ENCODE data around the gene ASB18. TPM values are rescaled to one million over a fixed set of nuclear protein-coding genes. Genes with fewer than 3 reads are reported as not detected.

ASB18 gene
- total and polyA plus RNA-seq, 10 donors = not detected

DNA sequence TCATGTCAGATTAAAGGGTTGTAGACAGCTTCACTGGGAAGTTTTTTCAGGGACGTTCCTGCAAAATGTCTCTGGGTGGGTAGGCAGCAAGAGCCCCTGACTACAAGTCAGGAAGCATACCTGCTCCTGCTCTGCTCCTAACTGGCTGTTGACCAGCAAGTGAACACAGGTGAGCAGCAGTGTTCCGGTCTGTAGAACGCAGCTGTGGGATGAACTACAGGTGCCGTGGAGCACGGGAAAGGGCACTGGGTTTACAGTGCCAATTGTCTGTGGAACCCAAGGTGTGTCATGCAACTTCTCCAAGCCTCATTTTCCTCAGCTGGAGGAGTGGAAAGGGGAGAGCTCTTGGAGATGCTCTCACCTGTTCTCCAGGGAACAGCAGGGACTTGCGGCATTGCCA, 6.6 kb downstream of the ASB18 start:
- no peak overlapping the region for H3K4me3 ChIP-seq
- H3K4me1 ChIP-seq = no peaks in the 10 kb centered on the region
- peaks cover 0 to 88% (median 9%) of the 10 kb centered on the region in 7 donors for H3K27me3 ChIP-seq (replicated peaks in 1 of 7)
- no peak for TF ChIP-seq POLR2AphosphoS5 (IDR thresholded peaks at IDR 0.05)
- TF ChIP-seq, protein P1, sequence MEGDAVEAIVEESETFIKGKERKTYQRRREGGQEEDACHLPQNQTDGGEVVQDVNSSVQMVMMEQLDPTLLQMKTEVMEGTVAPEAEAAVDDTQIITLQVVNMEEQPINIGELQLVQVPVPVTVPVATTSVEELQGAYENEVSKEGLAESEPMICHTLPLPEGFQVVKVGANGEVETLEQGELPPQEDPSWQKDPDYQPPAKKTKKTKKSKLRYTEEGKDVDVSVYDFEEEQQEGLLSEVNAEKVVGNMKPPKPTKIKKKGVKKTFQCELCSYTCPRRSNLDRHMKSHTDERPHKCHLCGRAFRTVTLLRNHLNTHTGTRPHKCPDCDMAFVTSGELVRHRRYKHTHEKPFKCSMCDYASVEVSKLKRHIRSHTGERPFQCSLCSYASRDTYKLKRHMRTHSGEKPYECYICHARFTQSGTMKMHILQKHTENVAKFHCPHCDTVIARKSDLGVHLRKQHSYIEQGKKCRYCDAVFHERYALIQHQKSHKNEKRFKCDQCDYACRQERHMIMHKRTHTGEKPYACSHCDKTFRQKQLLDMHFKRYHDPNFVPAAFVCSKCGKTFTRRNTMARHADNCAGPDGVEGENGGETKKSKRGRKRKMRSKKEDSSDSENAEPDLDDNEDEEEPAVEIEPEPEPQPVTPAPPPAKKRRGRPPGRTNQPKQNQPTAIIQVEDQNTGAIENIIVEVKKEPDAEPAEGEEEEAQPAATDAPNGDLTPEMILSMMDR (IDR thresholded peaks at IDR 0.05 in 8 of 11, conservative IDR thresholded peaks at IDR 0.05 in 3 of 11) = no peak
- no peak for TF ChIP-seq POLR2A (IDR thresholded peaks at IDR 0.05)
- intact Hi-C loops (cut with DNase I; ENCODE audit: low total_unique reads) = no loop called here
- peaks cover 0 to 16% (median 6%) of the 10 kb centered on the region in 8 donors for H3K9me3 ChIP-seq
- WGBS, 5 donors = 81 to 95% (median 85%) methylated on average over 6 of the region's 6 CpGs
- no peak for DNase-seq
- H3K36me3 ChIP-seq = no peaks in the 10 kb centered on the region
- no peak overlapping the region for H3K27ac ChIP-seq

DNA sequence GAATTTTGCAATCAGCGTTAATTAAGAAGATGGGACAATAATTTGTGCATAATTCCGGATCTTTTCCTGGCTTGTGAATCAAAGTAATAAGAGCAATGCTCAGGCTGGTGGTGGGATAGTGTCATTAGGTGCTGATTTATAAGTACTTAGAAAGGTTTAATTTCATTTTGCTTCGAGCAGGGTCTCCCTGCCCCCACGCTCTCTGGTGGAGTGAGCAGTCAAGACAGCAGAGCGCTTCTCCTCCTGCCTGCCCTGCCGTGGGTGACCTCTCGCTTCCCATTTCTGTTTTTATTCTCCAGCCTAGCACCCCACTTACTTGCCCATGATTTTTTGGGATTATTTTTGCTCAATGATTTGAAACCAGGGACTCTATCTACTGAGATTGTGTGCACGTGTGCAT, 7.1 kb downstream of the ASB18 start:
- H3K4me1 ChIP-seq = no peaks in the 10 kb centered on the region
- no peak overlapping the region for H3K27ac ChIP-seq
- H3K9me3 ChIP-seq = peaks cover 0 to 11% (median 4%) of the 10 kb centered on the region in 8 donors
- no peak overlapping the region for H3K4me3 ChIP-seq
- peaks cover 0 to 88% (median 9%) of the 10 kb centered on the region in 7 donors for H3K27me3 ChIP-seq (replicated peaks in 1 of 7)
- no peaks in the 10 kb centered on the region for H3K36me3 ChIP-seq
- DNase-seq = no peak
- intact Hi-C loops (cut with DNase I; ENCODE audit: low total_unique reads) = no loop called here
- 70 to 79% (median 72%) methylated on average over 8 of the region's 8 CpGs for WGBS, 5 donors
- TF ChIP-seq POLR2A (IDR thresholded peaks at IDR 0.05) = no peak
- TF ChIP-seq, protein P1 (IDR thresholded peaks at IDR 0.05 in 8 of 11, conservative IDR thresholded peaks at IDR 0.05 in 3 of 11) = no peak
- no peak for TF ChIP-seq POLR2AphosphoS5 (IDR thresholded peaks at IDR 0.05)

DNA sequence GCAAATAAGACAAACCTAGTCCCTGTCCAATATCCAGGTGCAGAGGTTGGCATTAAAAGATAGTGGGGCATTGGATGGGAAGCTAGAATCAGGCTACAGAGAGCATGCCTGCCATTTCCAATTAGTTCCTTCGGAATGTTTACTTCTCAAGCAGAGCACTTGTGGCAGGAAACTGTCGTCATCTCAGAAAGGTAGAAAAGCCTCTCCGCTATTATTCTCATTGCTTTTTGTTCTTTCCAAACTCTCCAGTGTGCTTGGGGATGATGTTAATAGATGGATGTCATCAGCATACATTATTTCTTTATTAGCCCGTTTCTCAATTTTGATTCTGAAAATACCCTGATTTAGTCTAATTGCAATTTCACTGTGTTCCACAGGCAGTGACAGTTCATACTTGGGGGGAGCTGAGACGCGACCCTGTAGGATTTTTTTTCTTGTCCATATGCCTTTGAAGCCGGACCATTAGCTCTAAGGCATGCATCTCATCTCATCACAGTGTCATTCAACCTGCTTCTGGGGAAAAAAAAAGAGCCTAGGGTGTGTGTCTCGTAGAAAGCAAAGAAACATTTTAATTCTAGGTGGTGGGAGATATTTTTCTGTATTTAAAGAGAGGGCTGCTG, 7.7 kb downstream of the ASB18 start:
- Histone ChIP-seq H3K4me1 (peaks cover 0 to under 1% (median 0%) of the 10 kb centered on the region in 6 donors), H3K4me3 (no peak overlapping the region), H3K36me3 (no peaks in the 10 kb centered on the region), H3K27me3 (replicated peaks in 1 of 7) (peaks cover 0 to 84% (median 9%) of the 10 kb centered on the region in 7 donors), H3K9me3 (peaks cover 0 to 5% (median under 1%) of the 10 kb centered on the region in 8 donors), H3K27ac (no peak overlapping the region)
- WGBS, 5 donors = 55 to 59% (median 56%) methylated on average over 8 of the region's 8 CpGs
- TF ChIP-seq, protein P1 (IDR thresholded peaks at IDR 0.05 in 8 of 11, conservative IDR thresholded peaks at IDR 0.05 in 3 of 11) = no peak
- TF ChIP-seq POLR2A (IDR thresholded peaks at IDR 0.05) (no peak), POLR2AphosphoS5 (IDR thresholded peaks at IDR 0.05) (no peak)
- DNase-seq = no peak
- intact Hi-C loops (cut with DNase I; ENCODE audit: low total_unique reads) = no loop called here

DNA sequence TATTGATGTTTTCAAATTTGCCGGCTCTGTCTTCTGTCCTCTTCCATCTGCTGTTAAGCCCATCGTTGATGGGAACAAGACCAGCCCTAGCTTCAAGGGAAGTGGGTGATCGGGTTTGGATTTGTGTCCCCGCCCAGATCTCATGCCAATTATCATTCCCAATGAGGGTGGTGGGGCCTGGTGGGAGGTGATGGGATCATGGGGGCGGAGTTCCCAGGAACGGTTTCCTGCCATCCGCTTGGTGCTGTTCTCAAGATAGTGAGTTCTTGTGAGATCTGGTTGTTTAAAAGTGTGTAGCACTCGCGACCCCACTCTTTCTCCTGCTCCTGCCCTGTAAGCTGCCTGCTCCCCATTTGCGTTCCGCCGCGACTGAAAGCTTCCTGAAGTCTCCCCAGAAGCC, 9.5 kb downstream of the ASB18 start:
- Histone ChIP-seq H3K4me1 (peaks cover 0 to 11% (median 0%) of the 10 kb centered on the region in 6 donors), H3K36me3 (no peaks in the 10 kb centered on the region), H3K27me3 (replicated peaks in 1 of 7) (peaks cover 0 to 71% (median 9%) of the 10 kb centered on the region in 7 donors), H3K4me3 (no peak overlapping the region), H3K27ac (no peak overlapping the region), H3K9me3 (no peaks in the 10 kb centered on the region)
- no peak for DNase-seq
- 79 to 89% (median 81%) methylated on average over 13 of the region's 13 CpGs for WGBS, 5 donors
- intact Hi-C loops (cut with DNase I; ENCODE audit: low total_unique reads) = no loop called here
- TF ChIP-seq POLR2A (IDR thresholded peaks at IDR 0.05) (no peak), POLR2AphosphoS5 (IDR thresholded peaks at IDR 0.05) (no peak)
- TF ChIP-seq, protein P1 (IDR thresholded peaks at IDR 0.05 in 8 of 11, conservative IDR thresholded peaks at IDR 0.05 in 3 of 11) = no peak
